Cardiac muscle cell (in vitro differentiated cells and primary cell): ENCODE measurements around the gene MICU1. TPM values are rescaled to one million over a fixed set of nuclear protein-coding genes. Genes with fewer than 3 reads are reported as not detected.
A peak's percentile ranks its signal among the peaks of the same experiment; 100 is the strongest.

Experiments used
- DNase-seq, 2 donors: peaks; one replicate each; pipeline versions ENCODE4 v3.0.0 to v3.0.0-alpha.2; 2010 to 2017; ENCODE audit warnings: low read depth in 1 of 2, low spot score in 1 of 2
- H3K27ac ChIP-seq: fragments of 200-600 bp; sonication (generic); 2 replicates; pipeline ENCODE4 v1.5.1; 2016
- H3K27me3 ChIP-seq: fragments of 200-600 bp; sonication (generic); 2 replicates; pipeline ENCODE4 v1.6.0; 2016; ENCODE audit warnings: control low read depth
- H3K36me3 ChIP-seq: fragments of 200-600 bp; sonication (generic); 2 replicates; pipeline ENCODE4 v1.5.1; 2016; ENCODE audit warnings: control low read depth
- H3K4me1 ChIP-seq: fragments of 200-600 bp; sonication (generic); 2 replicates; pipeline ENCODE4 v1.8.1; 2017; ENCODE audit warnings: low read depth, mild to moderate bottlenecking, mixed run types
- H3K4me3 ChIP-seq: fragments of 200-600 bp; sonication (generic); 2 replicates; pipeline ENCODE4 v1.5.1; 2016; ENCODE audit warnings: mild to moderate bottlenecking
- H3K9me3 ChIP-seq: fragments of 200-600 bp; sonication (generic); 2 replicates; pipeline ENCODE4 v1.5.1; 2017; ENCODE audit warnings: low read depth, mild to moderate bottlenecking, control low read depth
- CTCF ChIP-seq: IDR thresholded peaks from 2 replicates; pipeline ENCODE4 v1.5.1; 2012; ENCODE audit warnings: low read depth, mild to moderate bottlenecking, low read length
- polyA plus RNA-seq: library from polyadenylated mRNA; unstranded; fragments of >200 nt; fragmentation: Nextera tagmentation; extraction: Ambion mirVana; gene quantifications from 2 replicates; pipeline ENCODE4 v1.2.1, GENCODE V29; 2016
- total RNA-seq: library from RNA; depleted of rRNA; stranded (reverse); fragments of >200 nt; gene quantifications from 2 replicates; pipeline ENCODE4 v1.2.3, GENCODE V29; 2016

Gene MICU1
- total and polyA plus RNA-seq, 2 experiments from 2014 or later, result 48.3 to 53.2 TPM

GRCh38 chr10:72338180-72338579 lies 287.7 kb downstream of the MICU1 start:
- Histone ChIP-seq H3K36me3 (peaks cover 13% of the 10 kb centered on the region), H3K4me1 (peaks cover 14% of the 10 kb centered on the region), H3K27ac (no peak overlapping the region), H3K4me3 (no peak overlapping the region), H3K9me3 (no peaks in the 10 kb centered on the region), H3K27me3 (no peaks in the 10 kb centered on the region)
- no peak for TF ChIP-seq CTCF
- no peak for DNase-seq

DNA sequence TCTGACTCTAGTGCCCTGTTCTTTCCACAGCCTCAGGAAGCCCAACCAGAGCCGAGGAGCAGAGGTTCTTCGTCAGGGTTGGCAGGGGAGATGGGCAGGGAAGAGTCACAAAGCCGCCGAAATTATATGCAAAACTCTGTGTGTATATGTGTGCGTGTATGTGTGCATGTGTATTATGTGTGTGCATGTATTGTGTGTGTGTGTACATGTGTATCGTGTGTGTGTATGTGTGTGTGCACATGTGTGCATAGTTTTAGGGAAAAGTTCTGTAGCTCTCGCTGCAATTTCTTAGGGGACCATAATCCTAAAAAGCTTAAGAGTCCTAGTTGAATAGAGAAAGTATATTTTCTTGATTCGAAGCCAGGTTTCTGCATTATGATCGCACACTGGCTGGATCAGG lies 288.2 kb downstream of the MICU1 start:
- no peak for TF ChIP-seq CTCF
- no peak for DNase-seq
- Histone ChIP-seq H3K27me3 (no peaks in the 10 kb centered on the region), H3K27ac (no peak overlapping the region), H3K9me3 (no peaks in the 10 kb centered on the region), H3K4me1 (peaks cover 14% of the 10 kb centered on the region), H3K36me3 (peaks cover 13% of the 10 kb centered on the region), H3K4me3 (no peak overlapping the region)

DNA sequence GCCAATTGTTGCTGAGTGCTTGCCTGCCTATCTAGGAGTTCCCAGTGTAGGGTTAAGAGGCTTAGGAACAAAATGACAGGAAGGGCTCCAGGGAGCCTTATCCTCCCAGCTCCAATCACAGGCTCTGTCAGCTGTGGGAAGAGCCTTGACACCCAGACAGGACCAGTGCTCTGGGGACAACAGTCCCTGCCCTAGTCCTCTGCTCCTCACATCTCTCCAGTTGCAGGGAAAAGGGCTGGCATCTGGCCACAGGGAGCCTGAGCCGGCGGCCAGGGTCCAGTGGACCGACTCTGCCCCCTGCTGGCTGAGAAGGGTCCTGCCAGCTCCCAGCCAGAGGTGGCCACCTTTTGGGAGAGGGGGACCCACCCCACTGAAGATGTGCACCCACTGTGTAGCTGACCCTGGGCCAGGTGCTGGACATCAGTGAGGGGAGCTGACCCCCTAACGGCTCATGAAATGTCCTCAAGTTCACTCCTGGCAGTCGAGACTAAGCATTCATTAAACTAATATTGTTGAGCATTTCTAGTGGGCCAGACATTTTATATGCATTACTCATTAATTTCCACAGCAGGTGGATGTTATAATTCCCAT lies 288.7 kb downstream of the MICU1 start:
- peaks cover 13% of the 10 kb centered on the region for H3K36me3 ChIP-seq
- peaks cover 18% of the 10 kb centered on the region for H3K4me1 ChIP-seq
- peak; percentile 78 to 86 for DNase-seq
- H3K27me3 ChIP-seq, result no peaks in the 10 kb centered on the region
- no peak overlapping the region for H3K4me3 ChIP-seq
- H3K27ac ChIP-seq, result no peak overlapping the region
- peak; percentile 96 for TF ChIP-seq CTCF
- H3K9me3 ChIP-seq, result no peaks in the 10 kb centered on the region

DNA sequence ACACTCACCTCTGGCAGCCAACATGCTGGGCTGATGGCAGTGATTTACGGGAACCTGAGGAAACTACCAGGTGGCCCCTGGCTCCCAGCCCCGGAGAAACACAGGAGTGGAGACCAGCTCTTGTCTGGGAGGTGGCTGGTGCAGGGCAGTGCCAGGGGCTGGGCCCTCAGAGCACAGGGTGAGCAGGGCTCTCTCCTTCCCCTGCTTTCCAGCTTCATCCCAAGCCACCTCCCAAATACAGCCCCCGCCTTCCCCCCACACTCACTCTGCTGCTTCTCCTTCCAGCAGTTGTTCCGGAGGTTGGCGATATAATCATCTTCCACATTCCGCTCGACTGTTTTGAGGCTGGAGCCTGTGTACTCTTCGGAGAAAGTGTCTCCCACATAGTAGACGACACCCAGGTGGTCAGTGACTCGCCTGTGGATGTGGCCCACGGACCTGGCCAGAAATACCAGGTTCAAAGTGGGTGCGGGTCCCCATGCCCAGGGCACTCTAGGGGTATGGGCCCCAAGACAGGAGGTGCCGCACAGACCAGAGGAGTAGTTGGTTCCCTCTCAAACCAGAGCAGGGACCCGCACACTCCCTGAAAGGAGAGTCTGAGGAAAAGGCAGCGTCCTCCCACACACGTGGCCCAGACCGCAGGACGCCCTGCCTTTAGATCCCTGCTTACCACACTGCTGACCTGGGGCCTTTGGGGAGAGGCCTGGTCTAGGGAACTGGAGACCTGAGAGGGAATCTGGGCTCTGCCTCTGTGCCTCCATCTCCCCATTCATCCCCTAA lies 289.4 kb downstream of the MICU1 start:
- H3K4me3 ChIP-seq, result no peak overlapping the region
- no peak for TF ChIP-seq CTCF
- no peaks in the 10 kb centered on the region for H3K9me3 ChIP-seq
- H3K36me3 ChIP-seq, result peaks cover 13% of the 10 kb centered on the region
- H3K27me3 ChIP-seq, result no peaks in the 10 kb centered on the region
- peak in 1 of 2 donors; percentile 68 for DNase-seq
- H3K27ac ChIP-seq, result no peak overlapping the region
- peaks cover 25% of the 10 kb centered on the region for H3K4me1 ChIP-seq

GRCh38 chr10:72335394-72336258 lies 290.3 kb downstream of the MICU1 start:
- peaks cover 10% of the 10 kb centered on the region for H3K36me3 ChIP-seq
- H3K27me3 ChIP-seq, result no peaks in the 10 kb centered on the region
- no peaks in the 10 kb centered on the region for H3K9me3 ChIP-seq
- TF ChIP-seq CTCF, result peak; percentile 15
- peaks cover 30% of the 10 kb centered on the region for H3K4me1 ChIP-seq
- H3K4me3 ChIP-seq, result no peak overlapping the region
- DNase-seq, result peak in 1 of 2 donors; percentile 89
- H3K27ac ChIP-seq, result peak overlapping the region; percentile 95
